ENCODE measurements around the gene ZNRF3. TPM values are rescaled to one million over a fixed set of nuclear protein-coding genes. Genes with fewer than 3 reads are reported as not detected.

The ZNRF3 gene
- total RNA-seq, 2 donors from 2014 or later: 7.9 to 11.5 TPM

DNA sequence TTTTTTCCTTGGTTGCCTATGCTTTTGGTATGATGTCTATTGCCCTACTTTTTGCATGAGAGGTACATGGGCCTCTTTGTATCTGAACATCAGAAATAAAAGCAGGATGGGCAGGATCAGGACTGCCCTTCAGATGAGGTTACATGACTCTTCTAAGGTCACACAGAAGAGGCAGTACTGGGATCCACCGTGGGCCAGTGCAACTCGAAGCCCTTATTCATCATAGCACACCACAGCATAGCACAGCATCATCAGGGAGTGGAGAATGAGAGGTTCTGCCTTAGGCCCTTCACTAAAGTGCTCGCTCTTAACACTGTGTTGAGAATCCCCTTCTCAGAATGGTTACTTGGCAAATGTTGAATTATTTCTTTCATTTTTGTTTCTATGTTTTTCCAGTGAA is 90.0 kb downstream of the ZNRF3 start:
- no peak for DNase-seq (ENCODE audit: low spot score)
- Histone ChIP-seq H3K36me3 (no peaks in the 10 kb centered on the region), H3K27ac (no peak overlapping the region), H3K27me3 (no peaks in the 10 kb centered on the region), H3K4me1 (peaks cover 0 to 17% of the 10 kb centered on the region in 2 donors), H3K9me3 (no peaks in the 10 kb centered on the region), H3K4me3 (no peak overlapping the region)
- TF ChIP-seq, protein P1, sequence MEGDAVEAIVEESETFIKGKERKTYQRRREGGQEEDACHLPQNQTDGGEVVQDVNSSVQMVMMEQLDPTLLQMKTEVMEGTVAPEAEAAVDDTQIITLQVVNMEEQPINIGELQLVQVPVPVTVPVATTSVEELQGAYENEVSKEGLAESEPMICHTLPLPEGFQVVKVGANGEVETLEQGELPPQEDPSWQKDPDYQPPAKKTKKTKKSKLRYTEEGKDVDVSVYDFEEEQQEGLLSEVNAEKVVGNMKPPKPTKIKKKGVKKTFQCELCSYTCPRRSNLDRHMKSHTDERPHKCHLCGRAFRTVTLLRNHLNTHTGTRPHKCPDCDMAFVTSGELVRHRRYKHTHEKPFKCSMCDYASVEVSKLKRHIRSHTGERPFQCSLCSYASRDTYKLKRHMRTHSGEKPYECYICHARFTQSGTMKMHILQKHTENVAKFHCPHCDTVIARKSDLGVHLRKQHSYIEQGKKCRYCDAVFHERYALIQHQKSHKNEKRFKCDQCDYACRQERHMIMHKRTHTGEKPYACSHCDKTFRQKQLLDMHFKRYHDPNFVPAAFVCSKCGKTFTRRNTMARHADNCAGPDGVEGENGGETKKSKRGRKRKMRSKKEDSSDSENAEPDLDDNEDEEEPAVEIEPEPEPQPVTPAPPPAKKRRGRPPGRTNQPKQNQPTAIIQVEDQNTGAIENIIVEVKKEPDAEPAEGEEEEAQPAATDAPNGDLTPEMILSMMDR (IDR thresholded peaks at IDR 0.05): no peak

DNA sequence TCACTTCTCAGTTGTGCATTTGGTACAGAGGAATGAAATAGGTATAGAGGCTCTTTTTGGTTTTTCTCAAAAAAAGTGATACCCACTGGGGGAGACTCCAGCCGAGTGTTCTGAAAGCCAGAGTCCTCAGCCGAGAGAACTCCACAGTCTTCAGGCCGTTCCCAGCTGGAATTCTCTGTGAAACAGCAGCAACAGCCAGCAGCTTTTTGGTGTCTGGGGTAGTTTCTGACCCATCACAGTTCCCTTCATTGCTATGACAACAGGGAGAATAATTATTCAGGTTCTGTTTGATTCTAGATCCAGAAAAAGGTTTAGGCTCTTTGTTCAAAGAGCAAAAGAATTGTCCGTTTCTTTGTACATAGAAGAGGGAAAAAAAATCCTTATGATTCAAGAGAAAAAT is 93.7 kb downstream of the ZNRF3 start:
- DNase-seq (ENCODE audit: low spot score): no peak
- H3K4me1 ChIP-seq: peaks cover 0 to 19% of the 10 kb centered on the region in 2 donors
- H3K27me3 ChIP-seq: no peaks in the 10 kb centered on the region
- peak overlapping the region; percentile 24 to 47 for H3K27ac ChIP-seq
- no peaks in the 10 kb centered on the region for H3K36me3 ChIP-seq
- no peaks in the 10 kb centered on the region for H3K9me3 ChIP-seq
- TF ChIP-seq, protein P1 (IDR thresholded peaks at IDR 0.05): no peak
- peak overlapping the region in 1 of 2 donors; percentile 31 for H3K4me3 ChIP-seq

DNA sequence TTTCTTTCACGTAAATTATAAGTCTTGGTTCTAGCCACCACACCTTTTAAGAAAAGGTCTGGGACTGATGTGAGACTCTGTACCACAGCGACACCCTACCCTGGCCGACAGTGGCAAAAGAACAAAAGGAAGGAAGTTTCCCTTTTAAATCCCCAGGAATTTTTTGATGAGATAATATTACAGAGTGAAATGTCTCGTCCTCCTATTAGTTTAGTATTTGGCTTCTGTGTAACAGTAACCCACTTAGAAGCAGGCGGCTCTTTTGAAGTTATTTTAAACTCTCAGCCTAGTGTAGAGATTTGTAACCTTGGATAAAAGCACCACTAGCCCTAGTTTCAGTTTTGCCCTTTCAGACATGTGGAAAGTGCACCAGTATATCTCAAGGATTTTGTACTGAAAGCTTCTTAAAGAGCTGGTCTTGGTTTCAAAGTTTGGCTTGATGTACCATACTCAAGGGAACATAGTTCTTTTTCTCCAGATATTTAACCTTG is 94.2 kb downstream of the ZNRF3 start:
- no peaks in the 10 kb centered on the region for H3K27me3 ChIP-seq
- no peaks in the 10 kb centered on the region for H3K36me3 ChIP-seq
- DNase-seq (ENCODE audit: low spot score): no peak
- H3K9me3 ChIP-seq: no peaks in the 10 kb centered on the region
- TF ChIP-seq, protein P1 (IDR thresholded peaks at IDR 0.05): peak in 1 of 2 donors; percentile 37
- H3K4me1 ChIP-seq: peaks cover 0 to 19% of the 10 kb centered on the region in 2 donors
- peak overlapping the region; percentile 24 to 47 for H3K27ac ChIP-seq
- H3K4me3 ChIP-seq: peak overlapping the region; percentile 13 to 31

DNA sequence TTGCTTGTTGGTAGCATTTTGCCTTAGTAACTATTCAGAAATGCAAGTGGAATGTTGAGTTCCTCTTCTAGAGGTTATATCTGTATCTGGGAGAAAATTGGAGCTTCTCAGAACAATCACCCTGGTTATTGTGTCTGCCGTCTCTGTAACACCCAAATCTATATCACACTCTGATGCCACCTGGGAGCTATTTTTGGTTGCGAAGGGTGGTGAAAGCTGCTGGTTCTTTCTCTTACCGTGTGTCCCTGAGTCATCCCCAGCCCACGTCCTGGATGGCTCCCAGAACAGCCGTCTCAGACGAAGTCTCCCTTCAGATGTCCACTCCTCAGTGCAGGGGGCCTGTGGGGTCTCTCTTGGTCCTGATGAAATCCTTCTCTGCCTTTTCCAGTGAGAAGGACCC is 94.8 kb downstream of the ZNRF3 start:
- Histone ChIP-seq H3K4me1 (peaks cover 0 to 21% of the 10 kb centered on the region in 2 donors), H3K27ac (peak overlapping the region; percentile 24 to 47), H3K4me3 (no peak overlapping the region), H3K9me3 (no peaks in the 10 kb centered on the region), H3K36me3 (no peaks in the 10 kb centered on the region), H3K27me3 (no peaks in the 10 kb centered on the region)
- TF ChIP-seq, protein P1 (IDR thresholded peaks at IDR 0.05): no peak
- peak; percentile 61 for DNase-seq (ENCODE audit: low spot score)

DNA sequence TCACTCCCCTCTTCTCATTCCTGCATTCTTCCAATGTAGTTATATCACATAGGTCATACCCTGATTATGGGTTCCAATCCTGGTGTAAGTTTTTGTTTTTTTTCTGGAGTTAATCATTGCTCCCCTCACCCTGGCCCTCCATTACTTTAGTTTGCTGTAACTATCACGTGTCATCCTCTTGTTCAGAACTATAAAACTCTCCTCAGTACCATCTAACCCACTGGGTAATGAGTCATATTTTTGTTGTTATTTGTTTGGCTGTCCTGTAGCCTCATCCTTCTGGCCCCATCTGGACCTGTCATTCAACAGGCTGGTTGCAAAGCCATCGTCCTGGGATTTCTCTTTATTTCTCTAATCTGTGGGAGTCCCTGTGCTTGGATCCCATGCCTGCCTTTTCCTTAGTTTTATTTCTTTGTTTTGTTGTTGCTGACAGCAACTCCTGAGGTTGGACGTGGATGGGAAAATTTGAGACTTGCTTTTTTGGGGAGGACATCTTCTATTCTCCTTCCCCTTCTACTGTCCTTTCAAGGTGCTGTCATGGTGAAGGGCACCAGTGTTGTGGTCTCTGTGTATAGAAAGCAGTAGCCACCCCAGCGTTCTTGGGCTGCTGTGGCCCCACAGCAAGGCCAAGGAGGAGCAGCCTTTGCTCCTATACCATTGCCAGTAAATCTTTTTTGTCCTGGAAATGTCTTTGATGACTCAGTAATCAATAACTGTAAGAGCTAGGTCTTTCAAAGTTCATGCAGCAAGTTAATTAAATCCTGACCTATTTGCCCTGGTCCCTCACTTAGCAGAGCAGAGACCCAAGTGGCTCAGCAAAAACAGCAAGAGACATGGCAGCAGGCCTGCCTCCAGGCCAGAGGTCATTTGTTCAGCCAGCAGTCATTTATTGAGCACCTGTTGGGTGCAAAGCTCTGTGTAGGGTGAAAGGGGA is 95.8 kb downstream of the ZNRF3 start:
- DNase-seq (ENCODE audit: low spot score): no peak
- Histone ChIP-seq H3K4me3 (no peak overlapping the region), H3K9me3 (no peaks in the 10 kb centered on the region), H3K36me3 (no peaks in the 10 kb centered on the region), H3K4me1 (peaks cover 0 to 24% of the 10 kb centered on the region in 2 donors), H3K27me3 (no peaks in the 10 kb centered on the region), H3K27ac (no peak overlapping the region)
- TF ChIP-seq, protein P1 (IDR thresholded peaks at IDR 0.05): no peak

Data from right atrium auricular region (tissue), 2 donors.